Vagina (tissue), 2 donors: ENCODE data around the gene SPHK2. TPM values are rescaled to one million over a fixed set of nuclear protein-coding genes. Genes with fewer than 3 reads are reported as not detected.

ENCODE experiments used
- DNase-seq, 2 donors: peaks; one replicate each; pipeline ENCODE4 v3.0.0-alpha.2; 2017; ENCODE audit errors: extremely low spot score in 2 of 2
- H3K27ac ChIP-seq: fragments of 200-600 bp; sonication (generic); one replicate; pipeline ENCODE4 v1.5.1; 2019
- H3K27me3 ChIP-seq: fragments of 200-600 bp; sonication (generic); one replicate; pipeline ENCODE4 v1.5.1; 2019
- H3K36me3 ChIP-seq, 2 donors: fragments of 200-600 bp; sonication (generic); one replicate each; pipeline ENCODE4 v1.5.1; 2017 to 2019
- H3K4me1 ChIP-seq: fragments of 200-600 bp; sonication (generic); one replicate; pipeline ENCODE4 v1.5.1; 2019
- H3K4me3 ChIP-seq, 2 donors: fragments of 200-600 bp; sonication (generic); 1 replicate in 1 of 2; 2 replicates in 1 of 2; pipeline ENCODE4 v1.5.1; 2016 to 2019
- H3K9me3 ChIP-seq: fragments of 200-600 bp; sonication (generic); one replicate; pipeline ENCODE4 v1.5.1; 2019
- POLR2A ChIP-seq, 2 donors: fragments of 450-650 bp; IDR thresholded peaks; one replicate each; pipeline ENCODE4 v1.6.1; 2017; ENCODE audit warnings: antibody characterized with exemption in 2 of 2, mild to moderate bottlenecking in 2 of 2, moderate library complexity in 2 of 2
- POLR2AphosphoS5 ChIP-seq, 2 donors: sonication (generic); formaldehyde crosslinking; IDR thresholded peaks; one replicate each; pipeline ENCODE4 v1.9.0; 2017; ENCODE audit warnings: antibody characterized with exemption in 2 of 2, mild to moderate bottlenecking in 2 of 2, low read depth in 1 of 2; ENCODE audit not compliant: insufficient read depth in 1 of 2
- intact Hi-C: fragments of 100-400 bp; cut with DNase I; formaldehyde crosslinking; loops from one replicate; pipeline ENCODE4 v1.15.1; 2023
- total RNA-seq: library from RNA; depleted of rRNA; stranded (reverse); fragments of >200 nt; gene quantifications from one replicate; pipeline ENCODE4 v1.2.3, GENCODE V29; 2016
- TF ChIP-seq, protein P1 (sequence below), 3 experiments: fragments of 450-650 bp in 2 of 3; fragments of 200-600 bp in 1 of 3; sonication (generic) in 1 of 3; IDR thresholded peaks; one replicate each; pipeline ENCODE4 v1.5.1; 2017 to 2019; ENCODE audit warnings: antibody characterized with exemption in 3 of 3, mild to moderate bottlenecking in 2 of 3, moderate library complexity in 2 of 3

Gene SPHK2
- total RNA-seq, 1 donor from 2014 or later, result 19.9 TPM

- intact Hi-C loops, result no loop called here
- Histone ChIP-seq H3K27ac (no peak overlapping the region), H3K27me3 (no peaks in the 10 kb centered on the region), H3K9me3 (no peaks in the 10 kb centered on the region), H3K4me3 (no peak overlapping the region), H3K4me1 (no peaks in the 10 kb centered on the region), H3K36me3 (no peaks in the 10 kb centered on the region)
- no peak for DNase-seq
- TF ChIP-seq POLR2AphosphoS5 (IDR thresholded peaks at IDR 0.05; ENCODE audit: insufficient read depth in 1 of 2, low read depth in 1 of 2), result no peak
- no peak for TF ChIP-seq POLR2A (IDR thresholded peaks at IDR 0.05)
- TF ChIP-seq, protein P1, sequence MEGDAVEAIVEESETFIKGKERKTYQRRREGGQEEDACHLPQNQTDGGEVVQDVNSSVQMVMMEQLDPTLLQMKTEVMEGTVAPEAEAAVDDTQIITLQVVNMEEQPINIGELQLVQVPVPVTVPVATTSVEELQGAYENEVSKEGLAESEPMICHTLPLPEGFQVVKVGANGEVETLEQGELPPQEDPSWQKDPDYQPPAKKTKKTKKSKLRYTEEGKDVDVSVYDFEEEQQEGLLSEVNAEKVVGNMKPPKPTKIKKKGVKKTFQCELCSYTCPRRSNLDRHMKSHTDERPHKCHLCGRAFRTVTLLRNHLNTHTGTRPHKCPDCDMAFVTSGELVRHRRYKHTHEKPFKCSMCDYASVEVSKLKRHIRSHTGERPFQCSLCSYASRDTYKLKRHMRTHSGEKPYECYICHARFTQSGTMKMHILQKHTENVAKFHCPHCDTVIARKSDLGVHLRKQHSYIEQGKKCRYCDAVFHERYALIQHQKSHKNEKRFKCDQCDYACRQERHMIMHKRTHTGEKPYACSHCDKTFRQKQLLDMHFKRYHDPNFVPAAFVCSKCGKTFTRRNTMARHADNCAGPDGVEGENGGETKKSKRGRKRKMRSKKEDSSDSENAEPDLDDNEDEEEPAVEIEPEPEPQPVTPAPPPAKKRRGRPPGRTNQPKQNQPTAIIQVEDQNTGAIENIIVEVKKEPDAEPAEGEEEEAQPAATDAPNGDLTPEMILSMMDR (IDR thresholded peaks at IDR 0.05), result no peak
Measured at GRCh38 chr19:48668761-48669160, 49.5 kb downstream of the SPHK2 start.

GRCh38 chr19:48669903-48670668 lies 50.8 kb downstream of the SPHK2 start:
- no peak for TF ChIP-seq POLR2AphosphoS5 (IDR thresholded peaks at IDR 0.05; ENCODE audit: insufficient read depth in 1 of 2, low read depth in 1 of 2)
- TF ChIP-seq, protein P1 (IDR thresholded peaks at IDR 0.05), result no peak
- TF ChIP-seq POLR2A (IDR thresholded peaks at IDR 0.05), result no peak
- H3K36me3 ChIP-seq, result no peaks in the 10 kb centered on the region
- H3K27ac ChIP-seq, result no peak overlapping the region
- no peaks in the 10 kb centered on the region for H3K9me3 ChIP-seq
- H3K4me3 ChIP-seq, result no peak overlapping the region
- DNase-seq, result no peak
- no peaks in the 10 kb centered on the region for H3K27me3 ChIP-seq
- intact Hi-C loops, result loop anchor here (10.0 kb wide), 1 partner anchor 65 kb away; no protein-coding TSS in a partner anchor
- peaks cover 2% of the 10 kb centered on the region for H3K4me1 ChIP-seq

GRCh38 chr19:48670699-48671445 lies 51.6 kb downstream of the SPHK2 start:
- no peaks in the 10 kb centered on the region for H3K27me3 ChIP-seq
- H3K4me1 ChIP-seq, result peaks cover 10% of the 10 kb centered on the region
- H3K4me3 ChIP-seq, result no peak overlapping the region
- H3K27ac ChIP-seq, result no peak overlapping the region
- no peaks in the 10 kb centered on the region for H3K36me3 ChIP-seq
- no peak for TF ChIP-seq POLR2A (IDR thresholded peaks at IDR 0.05)
- TF ChIP-seq, protein P1 (IDR thresholded peaks at IDR 0.05), result no peak
- no peak for TF ChIP-seq POLR2AphosphoS5 (IDR thresholded peaks at IDR 0.05; ENCODE audit: insufficient read depth in 1 of 2, low read depth in 1 of 2)
- no peaks in the 10 kb centered on the region for H3K9me3 ChIP-seq
- DNase-seq, result no peak
- intact Hi-C loops, result loop anchor here (10.0 kb wide), 1 partner anchor 64 kb away; no protein-coding TSS in a partner anchor

DNA sequence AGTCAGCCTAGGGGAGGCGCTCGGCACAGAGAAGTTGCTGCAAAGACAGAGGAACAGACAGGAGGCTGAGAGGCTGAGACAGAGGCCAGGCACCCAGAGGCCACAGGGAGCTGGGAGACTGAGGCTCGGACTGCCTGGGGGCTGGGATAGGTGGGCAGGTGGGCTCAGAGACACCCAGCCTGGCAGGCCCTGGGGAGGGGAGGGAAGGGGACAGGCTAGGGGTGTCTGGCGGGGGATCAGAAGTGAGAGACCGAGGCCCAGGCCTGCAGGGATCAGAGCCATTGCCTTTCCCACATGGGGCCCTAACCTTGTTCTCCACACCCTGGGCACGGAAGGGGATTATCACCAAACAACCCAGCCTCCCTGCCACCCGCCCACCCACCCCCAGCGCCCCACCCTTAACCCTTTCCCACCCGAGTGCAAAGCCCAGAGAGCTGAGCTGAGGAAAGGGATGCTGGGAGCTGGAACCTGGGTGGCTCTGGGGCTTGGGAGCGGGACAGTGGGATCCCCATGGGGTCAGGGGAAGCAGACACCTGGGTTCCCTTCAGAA lies 52.2 kb downstream of the SPHK2 start:
- intact Hi-C loops, result loop anchor here (10.0 kb wide), 1 partner anchor 63 kb away; no protein-coding TSS in a partner anchor
- H3K9me3 ChIP-seq, result no peaks in the 10 kb centered on the region

More for the DNA sequence above, 52.2 kb downstream of the SPHK2 start:
- Histone ChIP-seq H3K4me3 (no peak overlapping the region), H3K27ac (no peak overlapping the region), H3K27me3 (no peaks in the 10 kb centered on the region), H3K36me3 (no peaks in the 10 kb centered on the region), H3K4me1 (peaks cover 10% of the 10 kb centered on the region)
- TF ChIP-seq POLR2AphosphoS5 (IDR thresholded peaks at IDR 0.05; ENCODE audit: insufficient read depth in 1 of 2, low read depth in 1 of 2), result no peak
- TF ChIP-seq, protein P1 (IDR thresholded peaks at IDR 0.05), result no peak
- DNase-seq, result no peak
